Natural killer cell (primary cell): ENCODE data around the gene APOL1. TPM values are rescaled to one million over a fixed set of nuclear protein-coding genes. Genes with fewer than 3 reads are reported as not detected.
A peak's percentile ranks its signal among the peaks of the same experiment; 100 is the strongest.

Source experiments
- ATAC-seq, 3 donors: fragments of 150-1000 bp in 2 of 3; fragments of 200-7000 bp in 1 of 3; cut with Tn5 transposase; 1 replicate in 1 of 3; 2 replicates in 2 of 3; pipeline ENCODE4 v1.10.0; 2021; ENCODE audit warnings: mild to moderate bottlenecking in 2 of 3, moderate library complexity in 2 of 3
- DNase-seq, 2 donors: peaks; one replicate each; pipeline versions ENCODE4 v3.0.0 to v3.0.0-alpha.2; 2013 to 2021; ENCODE audit warnings: mixed read lengths in 1 of 2
- H3K27ac ChIP-seq: one replicate; pipeline ENCODE4 v1.5.1; 2013; ENCODE audit warnings: mild to moderate bottlenecking, low read length
- H3K27me3 ChIP-seq: one replicate; pipeline ENCODE4 v1.6.1; 2013; ENCODE audit warnings: low read length; ENCODE audit not compliant: control insufficient read depth, insufficient read depth
- H3K36me3 ChIP-seq: one replicate; pipeline ENCODE4 v1.6.1; 2013; ENCODE audit warnings: low read length; ENCODE audit not compliant: control insufficient read depth, insufficient read depth
- H3K4me1 ChIP-seq: one replicate; pipeline ENCODE4 v1.6.1; 2013; ENCODE audit warnings: low read length; ENCODE audit not compliant: control insufficient read depth, insufficient read depth
- H3K4me3 ChIP-seq: one replicate; pipeline ENCODE4 v1.5.1; 2013; ENCODE audit warnings: low read length
- H3K9me3 ChIP-seq: one replicate; pipeline ENCODE4 v1.6.1; 2013; ENCODE audit warnings: low read length; ENCODE audit not compliant: control insufficient read depth, insufficient read depth
- H3K27ac Mint-ChIP-seq, 2 donors: one replicate each; pipeline ENCODE4 v1.8.0; 2022; ENCODE audit warnings: mild to moderate bottlenecking in 2 of 2, mixed read lengths in 2 of 2, moderate library complexity in 1 of 2
- H3K27me3 Mint-ChIP-seq, 2 donors: one replicate each; pipeline ENCODE4 v1.8.0; 2022; ENCODE audit warnings: low read depth in 2 of 2, mixed read lengths in 2 of 2
- H3K36me3 Mint-ChIP-seq: one replicate; pipeline ENCODE4 v1.8.0; 2022; ENCODE audit warnings: mixed read lengths
- H3K4me1 Mint-ChIP-seq, 2 donors: one replicate each; pipeline ENCODE4 v1.8.0; 2022; ENCODE audit warnings: mixed read lengths in 2 of 2
- H3K4me3 Mint-ChIP-seq: one replicate; pipeline ENCODE4 v1.8.0; 2022; ENCODE audit warnings: mild to moderate bottlenecking, moderate library complexity, mixed read lengths
- H3K9me3 Mint-ChIP-seq, 2 donors: one replicate each; pipeline ENCODE4 v1.8.0; 2022; ENCODE audit warnings: mixed read lengths in 2 of 2
- CTCF ChIP-seq: fragments of 200-600 bp; IDR thresholded peaks from one replicate; pipeline ENCODE4 v1.8.0; 2022; ENCODE audit warnings: antibody characterized with exemption
- WGBS: methylation state at CpG from one replicate; pipeline ENCODE4 v1.1.7; 2013; ENCODE audit warnings: missing lambda C conversion rate; ENCODE audit not compliant: insufficient coverage; 5-methylcytosine and 5-hydroxymethylcytosine counted together
- intact Hi-C: fragments of 100-400 bp; cut with micrococcal nuclease; formaldehyde crosslinking; loops from one replicate; pipeline ENCODE4 v1.14.2; 2022
- total RNA-seq, 4 donors: library from RNA; stranded (reverse); fragments of 120-200 nt in 1 of 4; gene quantifications; one replicate each; pipeline versions ENCODE4 v1.2.3 to v1.2.4, GENCODE V29; 2013 to 2022

The APOL1 gene
- total RNA-seq, 3 donors from 2014 or later (not counting 1 experiment from before 2014, with no cell fraction given), result 39.5 to 51.2 (median 49.6) TPM

- H3K4me1 Mint-ChIP-seq, result peaks cover 10 to 12% of the 10 kb centered on the region in 2 donors
- H3K27ac Mint-ChIP-seq, result peak overlapping the region in 1 of 2 donors; percentile 24
- Histone ChIP-seq H3K27me3 (no peaks in the 10 kb centered on the region), H3K4me1 (peaks cover 10% of the 10 kb centered on the region), H3K9me3 (no peaks in the 10 kb centered on the region), H3K4me3 (no peak overlapping the region), H3K27ac (no peak overlapping the region), H3K36me3 (peaks cover 52% of the 10 kb centered on the region)
- intact Hi-C loops, result no loop called here
- WGBS, result 85% methylated on average over 8 of the region's 8 CpGs
- ATAC-seq, result no peak
- H3K27me3 Mint-ChIP-seq, result no peaks in the 10 kb centered on the region
- peaks cover 7% of the 10 kb centered on the region for H3K36me3 Mint-ChIP-seq
- H3K4me3 Mint-ChIP-seq, result no peak overlapping the region
- TF ChIP-seq CTCF, result no peak
- no peaks in the 10 kb centered on the region for H3K9me3 Mint-ChIP-seq
- DNase-seq, result no peak
Measured at GRCh38 chr22:36280379-36280778, 27.4 kb downstream of the APOL1 start.

GRCh38 chr22:36281781-36282327, 28.9 kb downstream of the APOL1 start:
- no peak overlapping the region for H3K27ac ChIP-seq
- H3K36me3 Mint-ChIP-seq, result peaks cover 8% of the 10 kb centered on the region
- peaks cover 67% of the 10 kb centered on the region for H3K36me3 ChIP-seq

GRCh38 chr22:36282328-36282831, 29.4 kb downstream of the APOL1 start:
- no peaks in the 10 kb centered on the region for H3K9me3 ChIP-seq
- no peaks in the 10 kb centered on the region for H3K27me3 ChIP-seq
- H3K4me3 Mint-ChIP-seq, result no peak overlapping the region
- H3K4me3 ChIP-seq, result no peak overlapping the region
- H3K9me3 Mint-ChIP-seq, result no peaks in the 10 kb centered on the region
- no peak overlapping the region for H3K27ac Mint-ChIP-seq
- no peak for DNase-seq
- no peak for TF ChIP-seq CTCF
- peaks cover 14% of the 10 kb centered on the region for H3K36me3 Mint-ChIP-seq
- peaks cover 71% of the 10 kb centered on the region for H3K36me3 ChIP-seq
- intact Hi-C loops, result no loop called here
- no peak for ATAC-seq
- H3K27ac ChIP-seq, result no peak overlapping the region
- 94% methylated on average over 24 of the region's 24 CpGs for WGBS
- H3K4me1 ChIP-seq, result peaks cover 22% of the 10 kb centered on the region
- H3K27me3 Mint-ChIP-seq, result no peaks in the 10 kb centered on the region
- H3K4me1 Mint-ChIP-seq, result peaks cover 18 to 19% of the 10 kb centered on the region in 2 donors

More at GRCh38 chr22:36281781-36282327, 28.9 kb downstream of the APOL1 start:
- intact Hi-C loops, result no loop called here
- H3K9me3 Mint-ChIP-seq, result no peaks in the 10 kb centered on the region
- DNase-seq (no peak), ATAC-seq (no peak)
- no peak overlapping the region for H3K4me3 Mint-ChIP-seq
- no peaks in the 10 kb centered on the region for H3K27me3 Mint-ChIP-seq
- WGBS, result 91% methylated on average over 12 of the region's 14 CpGs
- TF ChIP-seq CTCF, result no peak
- peak overlapping the region; percentile 31 to 51 for H3K27ac Mint-ChIP-seq
- Histone ChIP-seq H3K9me3 (no peaks in the 10 kb centered on the region), H3K4me1 (peaks cover 19% of the 10 kb centered on the region), H3K4me3 (no peak overlapping the region), H3K27me3 (no peaks in the 10 kb centered on the region)
- H3K4me1 Mint-ChIP-seq, result peaks cover 16% of the 10 kb centered on the region in 2 donors

- no peak overlapping the region for H3K4me3 ChIP-seq
- no peaks in the 10 kb centered on the region for H3K27me3 ChIP-seq
- H3K36me3 Mint-ChIP-seq, result peaks cover 14% of the 10 kb centered on the region
- intact Hi-C loops, result no loop called here
- no peaks in the 10 kb centered on the region for H3K9me3 ChIP-seq
- no peak overlapping the region for H3K4me3 Mint-ChIP-seq
- H3K27me3 Mint-ChIP-seq, result no peaks in the 10 kb centered on the region
- no peaks in the 10 kb centered on the region for H3K9me3 Mint-ChIP-seq
- H3K27ac ChIP-seq, result no peak overlapping the region
- no peak for ATAC-seq
- peaks cover 21 to 23% of the 10 kb centered on the region in 2 donors for H3K4me1 Mint-ChIP-seq
- H3K36me3 ChIP-seq, result peaks cover 85% of the 10 kb centered on the region
- no peak for DNase-seq
- WGBS, result 97% methylated on average over 24 of the region's 24 CpGs
- peaks cover 33% of the 10 kb centered on the region for H3K4me1 ChIP-seq
- TF ChIP-seq CTCF, result no peak
- peak overlapping the region in 1 of 2 donors; percentile 58 for H3K27ac Mint-ChIP-seq
Measured at GRCh38 chr22:36284171-36284571, 31.2 kb downstream of the APOL1 start.
